Panc1 (cell line): ENCODE measurements around the gene SYT9. TPM values are rescaled to one million over a fixed set of nuclear protein-coding genes. Genes with fewer than 3 reads are reported as not detected.

Source experiments
- ATAC-seq: fragments of 200-7000 bp; cut with Tn5 transposase; 2 replicates; pipeline ENCODE4 v1.9.1; 2020; ENCODE audit warnings: mild to moderate bottlenecking, moderate library complexity
- BruUV-seq: library from RNA; stranded (reverse); fragments of 400-500 nt; replicated peaks from 2 replicates; lab custom pipeline; 2021; lab: Mats Ljungman, UMichigan
- CTCF ChIA-PET: fragments of 300-600 bp; sonication (Branson Sonifier 250); formaldehyde crosslinking; loops from one replicate; lab custom pipeline; 2022; ENCODE audit warnings: antibody characterized with exemption; lab: Charles Lee
- POLR2A ChIA-PET: fragments of 300-600 bp; sonication (Branson Sonifier 250); formaldehyde crosslinking; loops from one replicate; lab custom pipeline; 2022; ENCODE audit warnings: antibody characterized with exemption; lab: Charles Lee
- DNase-seq: peaks from one replicate; pipeline ENCODE4 v3.0.0-alpha.2; 2010; ENCODE audit warnings: low read depth, low spot score
- H3K27ac ChIP-seq: 2 replicates; pipeline ENCODE4 v1.5.1; 2011; ENCODE audit warnings: mild to moderate bottlenecking, low read length, inconsistent platforms
- H3K27me3 ChIP-seq: fragments of 200-500 bp; sonication (Bioruptor generic); 2 replicates; pipeline ENCODE4 v1.6.0; 2014; ENCODE audit warnings: low read length, inconsistent platforms; ENCODE audit not compliant: control insufficient read depth, insufficient read depth
- H3K36me3 ChIP-seq: fragments of 200-500 bp; sonication (Bioruptor generic); 2 replicates; pipeline ENCODE4 v1.5.1; 2014; ENCODE audit warnings: inconsistent platforms, mild to moderate bottlenecking, low read length, moderate library complexity; ENCODE audit not compliant: control insufficient read depth, insufficient read depth
- H3K4me1 ChIP-seq: 2 replicates; pipeline ENCODE4 v1.5.1; 2011; ENCODE audit warnings: inconsistent platforms, mild to moderate bottlenecking, low read length, moderate library complexity; ENCODE audit not compliant: control insufficient read depth, insufficient read depth
- H3K4me3 ChIP-seq, 2 experiments: 2 replicates each; pipeline ENCODE4 v1.5.1; 2011 to 2012; ENCODE audit warnings: low read depth in 2 of 2, low read length in 2 of 2, mild to moderate bottlenecking in 2 of 2, inconsistent platforms in 1 of 2, moderate library complexity in 1 of 2
- H3K9me3 ChIP-seq: fragments of 200-500 bp; sonication (Bioruptor generic); 2 replicates; pipeline ENCODE4 v1.5.1; 2014; ENCODE audit warnings: low read depth, mild to moderate bottlenecking, inconsistent platforms, low read length, moderate library complexity; ENCODE audit not compliant: control insufficient read depth, insufficient read depth
- CTCF ChIP-seq: fragments of 450-650 bp; IDR thresholded peaks from 2 replicates; pipeline ENCODE4 v1.5.1; 2017; ENCODE audit warnings: mild to moderate bottlenecking
- POLR2AphosphoS5 ChIP-seq: IDR thresholded peaks from 2 replicates; pipeline ENCODE4 v1.6.1; 2012; ENCODE audit warnings: mild to moderate bottlenecking, low read depth, low read length, moderate library complexity
- REST ChIP-seq, 2 experiments: IDR thresholded peaks; 2 replicates each; pipeline ENCODE4 v1.6.1; 2011 to 2012; ENCODE audit warnings: low read depth in 2 of 2, control low read depth in 1 of 2, low read length in 1 of 2, mild to moderate bottlenecking in 1 of 2, moderate library complexity in 1 of 2; ENCODE audit not compliant: insufficient read depth in 1 of 2
- SIN3A ChIP-seq: IDR thresholded peaks from 2 replicates; pipeline ENCODE4 v1.6.1; 2012; ENCODE audit warnings: low read depth, mild to moderate bottlenecking, low read length, moderate library complexity, borderline replicate concordance; ENCODE audit not compliant: insufficient read depth
- TCF7L2 ChIP-seq: IDR thresholded peaks from 2 replicates; pipeline ENCODE4 v1.6.1; 2011; ENCODE audit warnings: mild to moderate bottlenecking, low read depth, low read length, inconsistent platforms
- in situ Hi-C: cut with HindIII; loops from 2 replicates; pipeline ENCODE4 v1.10.0; 2016; ENCODE audit warnings: low sequenced_read_pairs, low pct_unique_long_range_greater_than_20kb
- intact Hi-C: fragments of 100-400 bp; cut with micrococcal nuclease; formaldehyde crosslinking; loops from one replicate; pipeline ENCODE4 v1.10.0; 2022; ENCODE audit not compliant: unreplicated experiment
- total RNA-seq: library from RNA; stranded (reverse); gene quantifications from one replicate; pipeline ENCODE4 v1.2.1, GENCODE V29; 2021; ENCODE audit not compliant: unreplicated experiment

SYT9 gene
- total RNA-seq, 1 experiment from 2014 or later = 3.7 TPM

GRCh38 chr11:7367803-7368202, 116.1 kb downstream of the SYT9 start:
- no peaks in the 10 kb centered on the region for H3K36me3 ChIP-seq
- ChIA-PET POLR2A (no interaction called here), CTCF (no interaction called here)
- TF ChIP-seq SIN3A (no peak), REST (IDR thresholded peaks at IDR 0.05; ENCODE audit: insufficient read depth in 1 of 2, low read depth in 2 of 2, low read length in 1 of 2) (no peak), TCF7L2 (no peak), POLR2AphosphoS5 (no peak), CTCF (no peak)
- H3K4me1 ChIP-seq = no peaks in the 10 kb centered on the region
- intact Hi-C loops = no loop called here
- in situ Hi-C loops = no loop called here
- ATAC-seq = no peak; the same call in 1 of the 2 replicates
- BruUV-seq = no TSS peak
- no peak for DNase-seq
- H3K9me3 ChIP-seq = peaks cover 13% of the 10 kb centered on the region; the same call in 1 of the 2 replicates
- no peaks in the 10 kb centered on the region for H3K27me3 ChIP-seq
- no peak overlapping the region for H3K4me3 ChIP-seq
- no peak overlapping the region for H3K27ac ChIP-seq

GRCh38 chr11:7376386-7376785, 124.7 kb downstream of the SYT9 start:
- in situ Hi-C loops (no loop called here), intact Hi-C loops (no loop called here)
- CTCF ChIA-PET = no interaction called here
- Histone ChIP-seq H3K9me3 (peaks cover 13% of the 10 kb centered on the region; the same call in 1 of the 2 replicates), H3K27me3 (no peaks in the 10 kb centered on the region), H3K4me1 (no peaks in the 10 kb centered on the region), H3K27ac (no peak overlapping the region), H3K4me3 (no peak overlapping the region), H3K36me3 (no peaks in the 10 kb centered on the region)
- POLR2A ChIA-PET = no interaction called here
- no TSS peak for BruUV-seq
- TF ChIP-seq SIN3A (no peak), TCF7L2 (no peak), CTCF (no peak), POLR2AphosphoS5 (no peak), REST (IDR thresholded peaks at IDR 0.05; ENCODE audit: insufficient read depth in 1 of 2, low read depth in 2 of 2, low read length in 1 of 2) (no peak)
- DNase-seq (no peak), ATAC-seq (no peak)
